Thyroid gland (tissue), 4 donors: ENCODE data around the gene NPHP4. TPM values are rescaled to one million over a fixed set of nuclear protein-coding genes. Genes with fewer than 3 reads are reported as not detected.

Source experiments
- DNase-seq, 2 donors: peaks; one replicate each; pipeline ENCODE4 v3.0.0-alpha.2; 2019
- H3K27ac ChIP-seq, 3 donors: fragments of 200-600 bp; sonication (generic); 1 replicate in 2 of 3; 2 replicates in 1 of 3; pipeline ENCODE4 v1.5.1; 2016 to 2019; ENCODE audit warnings: mild to moderate bottlenecking in 1 of 3, moderate library complexity in 1 of 3
- H3K27me3 ChIP-seq: fragments of 200-600 bp; sonication (generic); one replicate; pipeline ENCODE4 v1.5.1; 2019
- H3K36me3 ChIP-seq, 2 donors: fragments of 200-600 bp; sonication (generic); one replicate each; pipeline ENCODE4 v1.5.1; 2016 to 2019
- H3K4me1 ChIP-seq, 2 donors: fragments of 200-600 bp; sonication (generic); one replicate each; pipeline ENCODE4 v1.5.1; 2017 to 2019
- H3K4me3 ChIP-seq, 3 donors: fragments of 200-600 bp; sonication (generic); replicated peaks in 1 of 3; 1 replicate in 2 of 3; 2 replicates in 1 of 3; pipeline ENCODE4 v1.5.1; 2016; ENCODE audit warnings: mild to moderate bottlenecking in 1 of 3
- H3K9me3 ChIP-seq: fragments of 200-600 bp; sonication (generic); one replicate; pipeline ENCODE4 v1.5.1; 2017
- POLR2A ChIP-seq, 2 donors: fragments of 450-650 bp; IDR thresholded peaks; one replicate each; pipeline ENCODE4 v1.6.1; 2017; ENCODE audit warnings: antibody characterized with exemption in 2 of 2, mild to moderate bottlenecking in 2 of 2, moderate library complexity in 1 of 2
- WGBS, 2 donors: methylation state at CpG; one replicate each; pipeline ENCODE4 v1.1.5; 2017; 5-methylcytosine and 5-hydroxymethylcytosine counted together
- intact Hi-C: fragments of 100-400 bp; cut with DNase I; formaldehyde crosslinking; loops from one replicate; pipeline ENCODE4 v1.15.1; 2023
- total RNA-seq, 4 donors: library from RNA; depleted of rRNA; stranded (reverse); fragments of >200 nt; gene quantifications; one replicate each; pipeline ENCODE4 v1.2.3, GENCODE V29; 2016
- TF ChIP-seq, protein P1 (sequence below), 6 experiments: fragments of 200-600 bp in 3 of 6; fragments of 450-650 bp in 3 of 6; sonication (generic) in 3 of 6; IDR thresholded peaks; one replicate each; pipeline ENCODE4 v1.5.1; 2016 to 2019; ENCODE audit warnings: antibody characterized with exemption in 6 of 6, mild to moderate bottlenecking in 2 of 6, inconsistent platforms in 1 of 6, moderate library complexity in 1 of 6

Gene NPHP4
- total RNA-seq, 4 donors from 2014 or later = 24.3 to 48.3 (median 30.4) TPM

DNA sequence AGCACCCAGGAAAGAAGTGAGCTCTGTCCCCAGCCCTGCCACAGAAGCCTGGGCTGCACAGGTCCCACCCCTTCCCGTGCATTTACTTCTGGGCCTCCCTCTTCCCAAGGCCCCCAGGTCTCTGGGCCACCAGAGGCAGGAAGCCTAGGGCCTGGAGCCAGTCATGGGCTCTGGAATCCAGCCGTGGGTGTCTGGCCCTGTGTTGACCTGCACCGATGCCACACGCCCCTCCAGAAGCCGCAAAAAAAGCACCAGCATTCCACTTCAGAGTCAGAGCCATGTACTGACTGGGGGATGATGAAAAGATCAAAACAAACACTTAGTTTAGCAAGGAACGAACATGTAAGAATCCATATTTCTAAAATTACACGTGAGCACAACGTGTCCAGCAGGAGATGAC, 141.7 kb downstream of the NPHP4 start:
- no peak for DNase-seq
- 27 to 50% methylated on average over 8 of the region's 8 CpGs for WGBS, 2 donors
- Histone ChIP-seq H3K4me1 (no peaks in the 10 kb centered on the region), H3K27me3 (no peaks in the 10 kb centered on the region), H3K4me3 (no peak overlapping the region), H3K36me3 (no peaks in the 10 kb centered on the region), H3K27ac (no peak overlapping the region), H3K9me3 (no peaks in the 10 kb centered on the region)
- intact Hi-C loops = no loop called here
- TF ChIP-seq, protein P1, sequence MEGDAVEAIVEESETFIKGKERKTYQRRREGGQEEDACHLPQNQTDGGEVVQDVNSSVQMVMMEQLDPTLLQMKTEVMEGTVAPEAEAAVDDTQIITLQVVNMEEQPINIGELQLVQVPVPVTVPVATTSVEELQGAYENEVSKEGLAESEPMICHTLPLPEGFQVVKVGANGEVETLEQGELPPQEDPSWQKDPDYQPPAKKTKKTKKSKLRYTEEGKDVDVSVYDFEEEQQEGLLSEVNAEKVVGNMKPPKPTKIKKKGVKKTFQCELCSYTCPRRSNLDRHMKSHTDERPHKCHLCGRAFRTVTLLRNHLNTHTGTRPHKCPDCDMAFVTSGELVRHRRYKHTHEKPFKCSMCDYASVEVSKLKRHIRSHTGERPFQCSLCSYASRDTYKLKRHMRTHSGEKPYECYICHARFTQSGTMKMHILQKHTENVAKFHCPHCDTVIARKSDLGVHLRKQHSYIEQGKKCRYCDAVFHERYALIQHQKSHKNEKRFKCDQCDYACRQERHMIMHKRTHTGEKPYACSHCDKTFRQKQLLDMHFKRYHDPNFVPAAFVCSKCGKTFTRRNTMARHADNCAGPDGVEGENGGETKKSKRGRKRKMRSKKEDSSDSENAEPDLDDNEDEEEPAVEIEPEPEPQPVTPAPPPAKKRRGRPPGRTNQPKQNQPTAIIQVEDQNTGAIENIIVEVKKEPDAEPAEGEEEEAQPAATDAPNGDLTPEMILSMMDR (IDR thresholded peaks at IDR 0.05) = no peak
- TF ChIP-seq POLR2A (IDR thresholded peaks at IDR 0.05) = no peak

DNA sequence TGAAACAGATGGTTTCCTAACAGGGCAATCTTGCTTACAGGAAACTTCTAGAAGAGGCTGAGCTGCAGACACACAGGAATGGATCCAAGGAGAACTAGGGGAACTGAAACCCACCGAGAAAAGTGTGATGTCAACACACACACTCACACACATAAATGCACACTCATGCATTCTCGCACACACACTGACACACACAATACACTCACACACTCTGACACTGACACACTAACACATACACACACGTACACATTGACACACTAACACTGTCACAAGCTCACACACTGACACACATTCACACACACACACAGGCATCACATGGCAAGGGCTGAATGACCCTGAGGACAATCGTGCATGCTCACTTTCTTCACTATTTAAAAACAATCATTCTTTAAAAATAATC, 142.7 kb downstream of the NPHP4 start:
- TF ChIP-seq POLR2A (IDR thresholded peaks at IDR 0.05) = no peak
- TF ChIP-seq, protein P1 (IDR thresholded peaks at IDR 0.05) = no peak
- H3K4me1 ChIP-seq = no peaks in the 10 kb centered on the region
- H3K27me3 ChIP-seq = no peaks in the 10 kb centered on the region
- H3K36me3 ChIP-seq = no peaks in the 10 kb centered on the region
- no peak overlapping the region for H3K4me3 ChIP-seq
- DNase-seq = no peak
- WGBS, 2 donors = 74 to 78% methylated on average over 4 of the region's 4 CpGs
- H3K9me3 ChIP-seq = no peaks in the 10 kb centered on the region
- intact Hi-C loops = no loop called here
- no peak overlapping the region for H3K27ac ChIP-seq

DNA sequence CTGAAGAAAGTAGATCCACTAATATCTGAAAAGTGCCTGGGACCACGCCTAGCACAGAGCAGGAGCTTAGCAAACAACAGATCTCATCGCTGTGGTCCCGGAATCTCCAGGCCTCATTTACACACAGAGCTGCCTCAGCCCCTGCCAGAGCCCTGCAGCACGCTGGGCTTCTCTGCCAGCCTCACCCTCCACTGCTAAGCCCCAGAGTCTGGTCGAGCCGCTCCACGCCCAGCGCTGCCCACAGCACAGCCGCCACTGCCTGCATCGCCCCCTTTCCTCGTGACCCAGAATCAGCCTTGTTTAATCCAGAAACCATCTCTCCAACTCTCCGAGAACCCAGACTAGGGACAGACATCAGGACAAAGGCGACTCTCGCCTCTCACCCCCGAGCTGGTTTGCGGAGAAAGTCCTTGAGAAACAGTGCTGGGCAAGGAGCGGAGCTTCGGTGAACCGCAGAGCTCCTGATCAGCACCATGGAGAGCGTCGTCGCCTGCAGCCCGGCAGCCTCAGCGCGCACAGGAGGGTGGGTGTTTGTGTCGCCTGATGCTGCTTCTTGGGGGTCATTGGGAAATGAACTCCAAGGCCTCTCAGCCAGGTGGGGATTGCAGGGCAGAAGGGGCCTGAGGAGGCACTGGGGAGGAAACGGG, 145.1 kb downstream of the NPHP4 start:
- no peak overlapping the region for H3K27ac ChIP-seq
- TF ChIP-seq POLR2A (IDR thresholded peaks at IDR 0.05) = no peak
- TF ChIP-seq, protein P1 (IDR thresholded peaks at IDR 0.05) = no peak
- WGBS, 2 donors = 31 to 34% methylated on average over 21 to 23 of the region's 27 CpGs
- H3K27me3 ChIP-seq = no peaks in the 10 kb centered on the region
- H3K4me1 ChIP-seq = no peaks in the 10 kb centered on the region
- intact Hi-C loops = no loop called here
- no peak overlapping the region for H3K4me3 ChIP-seq
- H3K36me3 ChIP-seq = no peaks in the 10 kb centered on the region
- H3K9me3 ChIP-seq = no peaks in the 10 kb centered on the region
- DNase-seq = peak in 1 of 2 donors; percentile 16

- Histone ChIP-seq H3K27me3 (no peaks in the 10 kb centered on the region), H3K9me3 (no peaks in the 10 kb centered on the region), H3K36me3 (no peaks in the 10 kb centered on the region), H3K4me3 (no peak overlapping the region), H3K4me1 (no peaks in the 10 kb centered on the region), H3K27ac (no peak overlapping the region)
- DNase-seq = no peak
- intact Hi-C loops = no loop called here
- no peak for TF ChIP-seq POLR2A (IDR thresholded peaks at IDR 0.05)
- TF ChIP-seq, protein P1 (IDR thresholded peaks at IDR 0.05) = no peak
- 70 to 83% methylated on average over 2 to 4 of the region's 5 CpGs for WGBS, 2 donors
Measured at GRCh38 chr1:5845376-5845775, 146.8 kb downstream of the NPHP4 start.

- WGBS, 2 donors = 73 to 83% methylated on average over 10 to 14 of the region's 14 CpGs
- no peak for TF ChIP-seq POLR2A (IDR thresholded peaks at IDR 0.05)
- TF ChIP-seq, protein P1 (IDR thresholded peaks at IDR 0.05) = no peak
- Histone ChIP-seq H3K27me3 (no peaks in the 10 kb centered on the region), H3K27ac (no peak overlapping the region), H3K4me3 (no peak overlapping the region), H3K36me3 (no peaks in the 10 kb centered on the region), H3K9me3 (no peaks in the 10 kb centered on the region), H3K4me1 (no peaks in the 10 kb centered on the region)
- intact Hi-C loops = no loop called here
- DNase-seq = no peak
Measured at GRCh38 chr1:5844442-5844841, 147.8 kb downstream of the NPHP4 start.
